ENCODE measurements around the gene PDXK. TPM values are rescaled to one million over a fixed set of nuclear protein-coding genes. Genes with fewer than 3 reads are reported as not detected.

The PDXK gene
- total and polyA plus RNA-seq, 2 of the 13 experiments (the other 11 are each of a cell fraction or from before 2014, with no cell fraction given), result 114 to 184 TPM

- TF ChIP-seq CREB3 (CRISPR knock-in tag; IDR thresholded peaks at IDR 0.05) (no peak; the same call in 1 of the 2 replicates), GATAD2A (CRISPR knock-in tag; IDR thresholded peaks at IDR 0.05) (no peak), NR0B2 (CRISPR knock-in tag; IDR thresholded peaks at IDR 0.05) (peak; percentile 74; the same call in 1 of the 2 replicates), NBN (conservative IDR thresholded peaks at IDR 0.05) (no peak), ZNF850 (CRISPR knock-in tag; conservative IDR thresholded peaks at IDR 0.05) (peak; percentile 94), ZSCAN9 (CRISPR knock-in tag; IDR thresholded peaks at IDR 0.05; ENCODE audit: borderline replicate concordance) (peak; percentile 56; the same call in 1 of the 2 replicates), TERF1 (CRISPR knock-in tag; IDR thresholded peaks at IDR 0.05) (no peak), KLF16 (CRISPR knock-in tag; IDR thresholded peaks at IDR 0.05) (peak in 1 of 2 experiments; percentile 56; a peak in 1 of 4 replicates), JUND (CRISPR knock-in tag; IDR thresholded peaks at IDR 0.05) (0 out of 2 replicates have a peak, but pooled peaks have one; percentile 52), ZBTB8A (CRISPR knock-in tag; IDR thresholded peaks at IDR 0.05; ENCODE audit: borderline replicate concordance, low read depth) (no peak), TRAFD1 (CRISPR knock-in tag; IDR thresholded peaks at IDR 0.05; ENCODE audit: borderline replicate concordance) (no peak), THYN1 (CRISPR knock-in tag; IDR thresholded peaks at IDR 0.05; ENCODE audit: borderline replicate concordance, low read depth) (no peak), SRSF4 (IDR thresholded peaks at IDR 0.05; ENCODE audit: low read depth, low read length, poor library complexity, severe bottlenecking) (no peak), ARNT2 (CRISPR knock-in tag; IDR thresholded peaks at IDR 0.05; ENCODE audit: low read depth) (peak; percentile 88), RXRA (CRISPR knock-in tag; IDR thresholded peaks at IDR 0.05) (peak; percentile 52; the same call in 1 of the 2 replicates), EED (CRISPR knock-in tag; IDR thresholded peaks at IDR 0.05) (0 out of 2 replicates have a peak, but pooled peaks have one; percentile 69), RFX1 (IDR thresholded peaks at IDR 0.05) (no peak), YY1 (IDR thresholded peaks at IDR 0.05; ENCODE audit: insufficient read depth, insufficient replicate concordance, low read depth, low read length) (peak; percentile 76), ZBTB2 (CRISPR knock-in tag; IDR thresholded peaks at IDR 0.05; ENCODE audit: low read depth) (peak; percentile 58; the same call in 1 of the 2 replicates), SALL2 (CRISPR knock-in tag; IDR thresholded peaks at IDR 0.05) (peak; percentile 95), ZNF674 (CRISPR knock-in tag; IDR thresholded peaks at IDR 0.05; ENCODE audit: low read depth) (no peak), ZNF225 (CRISPR knock-in tag; IDR thresholded peaks at IDR 0.05) (no peak), PPARG (CRISPR knock-in tag; conservative IDR thresholded peaks at IDR 0.05) (0 out of 2 replicates have a peak, but pooled peaks have one; percentile 19), NONO (IDR thresholded peaks at IDR 0.05) (no peak), NONO (CRISPR knock-in tag; conservative IDR thresholded peaks at IDR 0.05) (peak; percentile 93)
These were observed 70.5 kb downstream of the PDXK start, which contains the start of gene RRP1 (continued) for GRCh38 chr21:43789276-43790009.

Data from HepG2 (cell line).